HG02623 (cell line): ENCODE measurements around the gene SYT1.

Source experiments
- ATAC-seq: cut with Tn5 transposase; IDR thresholded peaks from one replicate; pipeline ENCODE4 v1.9.1; 2021; ENCODE audit warnings: moderate library complexity; ENCODE audit not compliant: unreplicated experiment

Gene SYT1

GRCh38 chr12:79329933-79330332 is 465.4 kb downstream of the SYT1 start:
- ATAC-seq = no peak

- ATAC-seq = no peak
These were observed 467.3 kb downstream of the SYT1 start for GRCh38 chr12:79331870-79332269.

- ATAC-seq = no peak
These were observed 468.6 kb downstream of the SYT1 start for GRCh38 chr12:79333144-79333543.

- no peak for ATAC-seq
These were observed 473.2 kb downstream of the SYT1 start for GRCh38 chr12:79337662-79338290.

GRCh38 chr12:79344855-79345847 is 480.6 kb downstream of the SYT1 start:
- ATAC-seq = peak; percentile 80

GRCh38 chr12:79347866-79348265 is 483.3 kb downstream of the SYT1 start:
- no peak for ATAC-seq

GRCh38 chr12:79351251-79351650 is 486.7 kb downstream of the SYT1 start:
- ATAC-seq = no peak

GRCh38 chr12:79356216-79356615 is 491.6 kb downstream of the SYT1 start:
- ATAC-seq = no peak

GRCh38 chr12:79357048-79357447 is 492.5 kb downstream of the SYT1 start:
- no peak for ATAC-seq

- no peak for ATAC-seq
These were observed 494.2 kb downstream of the SYT1 start for GRCh38 chr12:79358716-79359300.

- no peak for ATAC-seq
These were observed 495.7 kb downstream of the SYT1 start for GRCh38 chr12:79360286-79360685.

GRCh38 chr12:79360936-79361335 is 496.4 kb downstream of the SYT1 start:
- no peak for ATAC-seq

- ATAC-seq = no peak
These were observed 499.6 kb downstream of the SYT1 start for GRCh38 chr12:79364197-79364596.

GRCh38 chr12:79366374-79366773 is 501.8 kb downstream of the SYT1 start:
- no peak for ATAC-seq

GRCh38 chr12:79367032-79367589 is 502.5 kb downstream of the SYT1 start:
- no peak for ATAC-seq

GRCh38 chr12:79370021-79370420 is 505.4 kb downstream of the SYT1 start:
- no peak for ATAC-seq

- ATAC-seq = no peak
These were observed 506.7 kb downstream of the SYT1 start for GRCh38 chr12:79371226-79371625.

GRCh38 chr12:79373896-79374499 is 509.4 kb downstream of the SYT1 start:
- ATAC-seq = peak; percentile 74

GRCh38 chr12:79374545-79374944 is 510.0 kb downstream of the SYT1 start:
- ATAC-seq = no peak

GRCh38 chr12:79375050-79375449 is 510.5 kb downstream of the SYT1 start:
- ATAC-seq = no peak

- no peak for ATAC-seq
These were observed 513.9 kb downstream of the SYT1 start for GRCh38 chr12:79378496-79378895.
